Mesothelial cell of epicardium (in vitro differentiated cells): Measurements from ENCODE around the gene HDAC6. TPM values are rescaled to one million over a fixed set of nuclear protein-coding genes. Genes with fewer than 3 reads are reported as not detected.
"Not testable (repeated sequence)": the region's sequence is repeated elsewhere in the genome, so short reads cannot be mapped to it uniquely, and the experiment has no call there.

Experiments
- DNase-seq, 2 experiments: peaks; one replicate each; pipeline ENCODE4 v3.0.0; 2021; ENCODE audit warnings: low spot score in 2 of 2; ENCODE audit not compliant: unreplicated experiment in 2 of 2
- H3K27ac Mint-ChIP-seq: 2 replicates; pipeline ENCODE4 v1.8.0; 2021; ENCODE audit warnings: mixed read lengths
- H3K27me3 Mint-ChIP-seq: 2 replicates; pipeline ENCODE4 v1.8.0; 2021; ENCODE audit warnings: low read depth, mixed read lengths
- H3K36me3 Mint-ChIP-seq: 2 replicates; pipeline ENCODE4 v1.8.0; 2021; ENCODE audit warnings: mixed read lengths
- H3K4me1 Mint-ChIP-seq: 2 replicates; pipeline ENCODE4 v1.8.0; 2021; ENCODE audit warnings: mixed read lengths
- H3K4me3 Mint-ChIP-seq: 2 replicates; pipeline ENCODE4 v1.8.0; 2021; ENCODE audit warnings: mild to moderate bottlenecking, moderate library complexity, mixed read lengths
- H3K9me3 Mint-ChIP-seq: 2 replicates; pipeline ENCODE4 v1.8.0; 2021; ENCODE audit warnings: mixed read lengths
- CTCF ChIP-seq: fragments of 200-600 bp; sonication (generic); IDR thresholded peaks from one replicate; pipeline ENCODE4 v1.5.0; 2021; ENCODE audit warnings: antibody characterized with exemption; ENCODE audit not compliant: unreplicated experiment
- total RNA-seq: library from RNA; stranded (reverse); gene quantifications from 3 replicates; pipeline ENCODE4 v1.2.1, GENCODE V29; 2021

The HDAC6 gene
- total RNA-seq, 1 donor from 2014 or later: 205 TPM

- no peaks in the 10 kb centered on the region for H3K4me1 Mint-ChIP-seq
- no peaks in the 10 kb centered on the region for H3K27me3 Mint-ChIP-seq
- peaks cover 5% of the 10 kb centered on the region for H3K36me3 Mint-ChIP-seq
- no peak for TF ChIP-seq CTCF
- no peak overlapping the region for H3K4me3 Mint-ChIP-seq
- H3K9me3 Mint-ChIP-seq: no peaks in the 10 kb centered on the region
- no peak overlapping the region for H3K27ac Mint-ChIP-seq
- no peak for DNase-seq
Observed at GRCh38 chrX:48818866-48819265, 17.0 kb downstream of the HDAC6 start.

GRCh38 chrX:48819394-48819793 lies 17.5 kb downstream of the HDAC6 start:
- not testable (repeated sequence) for H3K27me3 Mint-ChIP-seq, H3K27ac Mint-ChIP-seq, DNase-seq, H3K36me3 Mint-ChIP-seq, H3K9me3 Mint-ChIP-seq, H3K4me1 Mint-ChIP-seq, H3K4me3 Mint-ChIP-seq

GRCh38 chrX:48823053-48823452 lies 21.2 kb downstream of the HDAC6 start:
- Mint-ChIP-seq H3K27me3 (no peaks in the 10 kb centered on the region), H3K27ac (no peak overlapping the region), H3K9me3 (peaks cover 4% of the 10 kb centered on the region), H3K36me3 (peaks cover 24% of the 10 kb centered on the region), H3K4me1 (no peaks in the 10 kb centered on the region), H3K4me3 (no peak overlapping the region)
- no peak for DNase-seq
- no peak for TF ChIP-seq CTCF

- no peaks in the 10 kb centered on the region for H3K4me1 Mint-ChIP-seq
- H3K36me3 Mint-ChIP-seq: peaks cover 26% of the 10 kb centered on the region
- no peaks in the 10 kb centered on the region for H3K27me3 Mint-ChIP-seq
- no peak for DNase-seq
- no peak overlapping the region for H3K27ac Mint-ChIP-seq
- peaks cover 10% of the 10 kb centered on the region for H3K9me3 Mint-ChIP-seq
- H3K4me3 Mint-ChIP-seq: no peak overlapping the region
- no peak for TF ChIP-seq CTCF
Observed at GRCh38 chrX:48824066-48824465, 22.2 kb downstream of the HDAC6 start.

GRCh38 chrX:48826135-48826875 lies 24.4 kb downstream of the HDAC6 start, which contains the start of gene ERAS:
Gene ERAS, plus strand, starts transcription at chrX:48826513. Its CDS starts 2,611 bp downstream, at chrX:48829124.
- TF ChIP-seq CTCF: no peak
- no peak within 1 kb of the TSS for H3K27ac Mint-ChIP-seq
- H3K27me3 Mint-ChIP-seq: peaks cover 13% of the 10 kb centered on the region
- peaks cover 10% of the 10 kb centered on the region for H3K9me3 Mint-ChIP-seq
- peaks cover 24% of the 10 kb centered on the region for H3K36me3 Mint-ChIP-seq
- no peak for DNase-seq
- H3K4me3 Mint-ChIP-seq: no peak within 1 kb of the TSS
- H3K4me1 Mint-ChIP-seq: no peaks in the 10 kb centered on the region

GRCh38 chrX:48826876-48827653 lies 25.2 kb downstream of the HDAC6 start:
- Mint-ChIP-seq H3K27ac (no peak overlapping the region), H3K36me3 (peaks cover 24% of the 10 kb centered on the region), H3K4me1 (no peaks in the 10 kb centered on the region), H3K27me3 (peaks cover 17% of the 10 kb centered on the region), H3K4me3 (no peak overlapping the region), H3K9me3 (peaks cover 10% of the 10 kb centered on the region)
- TF ChIP-seq CTCF: no peak
- no peak for DNase-seq
